NCI-H2227 (cell line): ENCODE data around the gene SGMS1.
"Not testable (repeated sequence)": the region's sequence is repeated elsewhere in the genome, so short reads cannot be mapped to it uniquely, and the experiment has no call there.

Source experiments
- DNase-seq: peaks from one replicate; lab custom pipeline; 2025; ENCODE audit not compliant: unreplicated experiment; lab: John Stamatoyannopoulos, UW

SGMS1 gene

DNA sequence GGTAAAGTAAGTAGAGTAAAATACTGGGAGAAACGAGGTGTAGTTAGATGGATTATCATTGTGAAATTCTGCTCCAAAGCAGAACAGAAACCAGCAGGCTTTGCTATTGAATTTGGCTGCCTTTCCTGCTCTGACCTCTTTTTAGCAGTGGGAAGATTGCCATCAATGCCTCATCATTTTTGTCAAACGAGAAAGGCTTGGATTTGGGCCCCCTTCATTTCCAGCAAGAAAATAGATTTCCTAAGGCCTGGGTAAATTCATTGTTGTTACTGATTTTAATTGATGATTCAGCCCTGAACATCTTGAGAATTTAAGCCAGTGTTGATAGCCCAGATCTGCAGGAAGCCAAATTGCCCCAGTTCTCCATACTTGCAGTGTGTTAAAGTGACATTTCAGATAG lies 337.2 kb downstream of the SGMS1 start:
- DNase-seq: no peak

DNA sequence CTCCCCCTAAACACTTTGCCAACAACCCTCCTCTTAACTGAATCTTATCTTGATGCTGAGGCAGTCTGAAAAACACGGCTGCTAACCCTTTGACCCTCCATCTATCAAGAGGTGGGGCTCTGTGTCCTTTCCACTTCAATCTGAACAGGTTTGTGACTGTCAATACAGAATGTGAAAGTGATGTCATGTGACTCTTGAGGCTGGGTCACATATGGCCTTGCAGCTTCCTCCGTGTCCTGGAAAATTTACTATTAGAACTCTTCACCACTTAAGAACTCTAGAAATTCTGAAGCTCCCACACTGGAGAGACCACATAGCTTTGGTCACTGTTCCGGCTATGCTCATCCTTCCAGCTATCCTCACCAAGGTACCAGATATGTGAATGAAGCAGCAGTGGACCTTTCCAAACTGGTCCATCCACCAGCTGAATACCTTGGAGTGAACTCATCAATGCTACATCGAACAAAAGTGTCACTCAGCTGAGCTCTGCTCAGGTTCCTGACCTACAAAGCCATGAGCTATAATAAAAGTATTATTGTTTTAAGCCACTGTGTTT lies 341.7 kb downstream of the SGMS1 start:
- DNase-seq: no peak

DNA sequence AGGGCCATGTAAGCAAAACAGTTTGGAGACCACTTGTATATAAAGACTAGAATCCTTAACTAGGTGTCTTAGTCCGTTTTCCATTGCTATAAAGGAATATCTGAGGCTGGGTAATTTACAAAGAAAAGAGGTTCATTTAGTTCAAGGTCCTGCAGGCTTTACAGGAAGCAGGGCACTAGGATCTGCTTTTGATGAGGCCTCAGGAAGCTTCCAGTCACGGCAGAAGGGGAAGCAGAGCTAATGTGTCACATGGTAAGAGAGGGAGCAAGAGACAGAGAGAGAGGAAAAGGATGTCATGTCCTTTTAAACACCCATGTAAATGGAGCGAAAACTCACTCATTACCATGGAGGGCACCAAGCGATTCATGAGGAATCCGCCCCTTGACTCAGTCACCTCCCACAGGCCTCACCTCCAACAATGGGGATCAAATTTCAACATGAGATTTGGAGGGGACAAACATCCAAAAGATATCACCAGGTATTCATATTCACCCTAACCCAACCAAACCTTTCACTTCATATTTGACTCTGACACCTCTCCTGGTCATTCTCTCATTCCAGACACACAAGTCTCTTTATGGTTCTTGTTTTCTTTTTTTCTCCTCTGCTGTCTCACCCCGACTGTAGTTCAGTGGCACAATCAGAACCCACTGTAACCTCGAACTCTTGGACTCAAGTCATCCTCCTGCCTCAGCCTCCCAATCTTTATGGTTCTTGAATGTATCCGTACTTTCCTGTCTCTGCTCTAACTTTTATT lies 342.4 kb downstream of the SGMS1 start:
- DNase-seq: no peak

DNA sequence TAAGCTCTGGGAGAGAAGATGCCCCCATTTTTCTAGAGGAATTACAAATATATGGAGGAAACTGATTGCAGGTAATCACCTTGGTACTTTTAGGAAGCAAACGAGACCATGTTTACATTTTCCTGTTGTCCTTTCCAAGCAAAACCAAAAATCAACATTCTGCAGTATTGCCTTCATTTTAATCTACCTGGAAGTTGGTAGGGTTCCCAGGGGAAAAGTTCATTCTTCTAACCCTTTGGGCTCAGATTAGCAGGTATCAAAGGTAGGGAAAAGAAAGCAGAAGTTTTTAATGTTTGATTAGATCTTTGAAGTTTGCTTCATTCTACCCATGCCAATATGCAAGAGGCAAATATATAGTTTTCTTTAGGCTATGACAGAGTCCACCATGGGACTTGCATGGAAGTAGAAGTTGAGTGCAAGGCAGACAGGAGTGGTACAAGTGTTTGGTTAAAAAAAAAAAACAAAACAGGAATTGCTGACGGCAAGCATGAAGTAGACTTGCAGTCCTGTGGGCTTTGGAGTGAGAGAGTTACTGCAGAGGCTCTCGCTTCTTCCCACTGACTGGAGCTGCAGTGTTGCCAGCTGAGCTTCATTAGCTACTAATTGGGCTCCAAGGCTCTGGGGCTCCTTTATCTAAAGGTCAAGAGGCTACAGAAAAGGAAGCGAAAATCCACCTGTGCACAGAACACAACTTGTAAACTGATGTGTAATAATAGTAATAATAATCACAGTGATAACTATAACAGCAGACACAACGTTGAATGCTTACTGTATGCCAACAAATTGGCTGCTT lies 343.5 kb downstream of the SGMS1 start:
- no peak for DNase-seq

DNA sequence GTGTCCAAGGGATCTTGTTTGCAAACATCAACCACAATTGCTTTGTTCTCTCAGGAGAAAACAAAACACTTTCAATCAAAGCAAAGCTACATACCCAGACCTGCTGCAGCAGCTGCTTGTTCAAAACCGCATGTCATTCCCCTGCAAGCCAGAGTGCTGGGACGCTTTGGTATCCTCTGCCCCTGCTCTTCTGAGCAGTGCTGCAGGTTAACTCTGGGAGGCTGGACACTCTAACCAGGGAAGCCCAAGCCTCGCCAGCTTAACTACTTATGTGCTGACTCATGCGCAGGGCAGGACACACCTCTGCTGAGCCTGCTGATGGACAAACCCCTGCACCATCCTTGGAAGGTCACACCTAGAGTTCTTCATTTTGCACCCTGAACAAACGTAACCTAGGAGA lies 344.3 kb downstream of the SGMS1 start:
- DNase-seq: no peak

DNA sequence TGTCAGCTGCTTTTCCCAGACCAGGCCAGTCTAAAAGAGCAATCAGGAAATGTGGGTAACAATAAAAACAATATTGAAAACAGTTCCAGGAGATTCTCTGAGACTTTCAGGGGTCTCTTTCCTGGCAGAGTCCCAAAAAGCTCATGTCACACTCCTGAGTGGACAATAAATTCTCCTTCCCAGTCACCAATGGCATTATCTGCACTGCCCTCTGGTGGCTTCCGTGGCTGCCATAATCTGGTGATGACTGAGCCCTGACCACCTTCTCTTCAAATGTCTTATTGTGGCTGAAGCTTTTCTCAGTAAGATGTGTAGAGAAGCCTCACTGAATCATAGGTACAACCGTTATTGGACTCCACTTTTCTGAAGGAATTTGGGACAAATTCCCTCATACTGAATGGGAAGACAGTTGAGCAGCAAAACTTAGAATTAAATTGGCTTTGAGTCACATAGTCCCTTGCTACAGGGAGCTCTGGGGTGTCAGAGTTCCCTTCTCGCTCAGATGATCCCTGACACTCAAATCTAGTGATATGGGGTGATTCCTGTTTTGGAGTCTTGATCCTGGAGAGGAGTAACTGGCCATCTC lies 348.0 kb downstream of the SGMS1 start:
- DNase-seq: peak; percentile 1

DNA sequence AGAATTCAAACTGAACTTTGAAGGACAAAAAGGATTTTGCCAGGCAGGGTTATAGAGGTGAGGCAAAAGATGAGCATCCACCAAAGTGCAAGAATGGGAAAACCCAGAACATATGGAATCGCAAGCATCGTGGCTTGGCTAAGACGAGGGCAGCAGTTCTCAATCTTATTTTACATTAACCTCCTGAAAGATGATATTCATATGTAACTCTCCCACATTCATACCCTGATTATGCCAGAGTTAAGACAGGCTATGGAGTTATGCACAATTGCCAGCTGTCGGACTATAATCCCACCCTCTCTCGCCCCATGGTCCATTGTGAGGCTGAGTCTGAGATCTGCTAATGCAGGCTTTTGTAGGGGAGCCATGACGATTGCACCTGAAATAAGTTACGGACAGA lies 351.2 kb downstream of the SGMS1 start:
- DNase-seq: no peak

DNA sequence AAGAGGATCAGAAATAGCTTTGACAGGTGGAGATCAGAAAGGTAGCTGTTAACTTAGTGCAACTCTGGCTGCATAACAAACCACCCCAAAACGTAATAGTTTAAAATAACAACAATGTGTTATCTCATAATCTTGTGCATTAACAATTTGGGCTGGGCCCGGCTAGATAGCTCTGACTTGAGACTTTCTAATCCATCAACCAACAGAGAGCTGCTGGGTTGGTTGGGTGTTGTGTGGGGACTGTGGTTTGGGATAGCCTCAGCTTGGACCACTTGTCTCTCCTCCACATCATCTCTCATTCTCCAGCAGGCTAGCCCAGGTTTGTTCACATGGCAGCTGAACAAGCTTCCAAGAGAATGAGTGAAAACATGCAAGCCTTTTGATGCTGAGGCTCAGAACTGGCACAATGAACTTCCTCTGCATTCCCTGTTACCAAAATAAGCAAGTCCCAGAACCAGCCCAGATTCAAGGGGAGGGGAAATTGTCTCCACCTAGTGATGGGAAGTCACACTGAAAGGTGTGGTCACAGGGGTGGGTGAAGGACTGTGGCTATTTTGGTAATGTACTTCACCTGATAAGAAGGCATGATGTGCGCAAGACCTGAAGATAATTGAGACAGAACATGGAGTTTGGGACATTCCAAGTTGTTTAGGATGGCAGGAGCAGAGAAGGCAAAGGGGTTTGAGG lies 352.0 kb downstream of the SGMS1 start:
- DNase-seq: no peak

DNA sequence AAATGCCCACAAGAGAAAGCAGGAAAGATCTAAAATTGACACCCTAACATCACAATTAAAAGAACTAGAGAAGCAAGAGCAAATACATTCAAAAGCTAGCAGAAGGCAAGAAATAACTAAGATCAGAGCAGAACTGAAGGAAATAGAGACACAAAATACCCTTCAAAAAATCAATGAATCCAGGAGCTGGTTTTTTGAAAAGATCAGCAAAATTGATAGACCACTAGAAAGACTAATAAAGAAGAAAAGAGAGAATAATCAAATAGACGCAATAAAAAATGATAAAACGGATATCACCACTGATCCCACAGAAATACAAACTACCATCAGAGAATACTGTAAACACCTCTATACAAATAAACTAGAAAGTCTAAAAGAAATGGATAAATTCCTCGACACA lies 355.9 kb downstream of the SGMS1 start:
- DNase-seq: not testable (repeated sequence)

DNA sequence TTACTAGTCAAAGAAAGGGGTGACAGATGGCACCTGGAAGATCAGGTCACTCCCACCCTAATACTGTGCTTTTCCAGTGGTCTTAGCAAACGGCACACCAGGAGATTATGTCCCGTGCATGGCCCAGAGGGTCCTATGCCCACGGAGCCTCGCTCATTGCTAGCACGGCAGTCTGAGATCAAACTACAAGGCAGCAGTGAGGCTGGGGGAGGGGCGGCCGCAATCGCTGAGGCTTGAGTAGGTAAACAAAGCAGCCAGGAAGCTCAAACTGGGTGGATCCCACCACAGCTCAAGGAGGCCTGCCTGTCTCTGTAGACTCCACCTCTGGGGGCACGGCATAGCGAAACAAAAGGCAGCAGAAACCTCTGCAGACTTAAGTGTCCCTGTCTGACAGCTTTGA lies 361.1 kb downstream of the SGMS1 start:
- DNase-seq: not testable (repeated sequence)

DNA sequence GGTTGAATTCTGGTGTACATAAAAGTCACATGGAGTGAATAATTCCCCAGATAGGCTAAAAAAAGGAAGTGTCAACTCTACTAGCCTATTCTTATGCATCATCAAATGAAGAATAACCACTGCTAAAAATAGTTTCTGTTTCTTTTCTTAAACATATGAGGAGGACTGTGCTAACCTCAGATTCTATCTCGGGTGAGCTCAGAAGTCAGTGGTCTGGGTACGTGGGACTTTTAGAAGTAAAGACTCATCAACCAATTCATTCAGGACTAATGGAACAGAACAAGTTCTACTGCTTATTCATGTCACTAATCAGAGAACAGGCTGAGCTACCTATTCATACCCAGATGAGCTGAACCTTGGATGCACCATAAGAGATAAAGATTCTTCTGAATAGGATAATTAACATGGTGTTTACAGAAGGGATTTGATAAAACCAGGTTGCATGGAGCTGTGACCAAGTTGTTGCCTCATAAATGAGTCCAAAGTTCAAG lies 362.9 kb downstream of the SGMS1 start:
- no peak for DNase-seq
